SKM-1 (cell line): ENCODE results near the gene ART4.
A peak's percentile ranks its signal among the peaks of the same experiment; 100 is the strongest.

Experiments
- DNase-seq: peaks from one replicate; lab custom pipeline; 2025; ENCODE audit not compliant: unreplicated experiment; lab: John Stamatoyannopoulos, UW

The ART4 gene

DNA sequence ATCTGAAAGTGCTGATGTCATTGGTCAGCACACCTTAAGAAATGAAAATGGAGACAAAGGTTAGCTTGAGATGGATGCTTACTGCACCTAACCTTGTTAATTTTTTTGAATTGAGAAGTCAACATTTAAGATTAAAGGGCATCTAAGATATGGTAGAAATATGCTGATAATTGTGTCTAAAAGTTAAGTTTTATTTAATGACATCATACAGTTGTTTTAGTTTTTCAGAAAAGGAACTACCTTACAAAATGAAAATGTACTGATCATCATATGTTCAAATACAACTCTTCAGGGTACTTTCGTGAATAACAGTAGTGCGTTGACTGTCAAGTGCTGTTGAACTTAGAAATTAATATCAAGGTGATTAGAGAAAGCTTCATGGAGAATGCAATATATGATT lies 31.8 kb downstream of the ART4 start:
- no peak for DNase-seq

GRCh38 chr12:14810953-14811483 lies 32.3 kb downstream of the ART4 start:
- DNase-seq, result no peak

DNA sequence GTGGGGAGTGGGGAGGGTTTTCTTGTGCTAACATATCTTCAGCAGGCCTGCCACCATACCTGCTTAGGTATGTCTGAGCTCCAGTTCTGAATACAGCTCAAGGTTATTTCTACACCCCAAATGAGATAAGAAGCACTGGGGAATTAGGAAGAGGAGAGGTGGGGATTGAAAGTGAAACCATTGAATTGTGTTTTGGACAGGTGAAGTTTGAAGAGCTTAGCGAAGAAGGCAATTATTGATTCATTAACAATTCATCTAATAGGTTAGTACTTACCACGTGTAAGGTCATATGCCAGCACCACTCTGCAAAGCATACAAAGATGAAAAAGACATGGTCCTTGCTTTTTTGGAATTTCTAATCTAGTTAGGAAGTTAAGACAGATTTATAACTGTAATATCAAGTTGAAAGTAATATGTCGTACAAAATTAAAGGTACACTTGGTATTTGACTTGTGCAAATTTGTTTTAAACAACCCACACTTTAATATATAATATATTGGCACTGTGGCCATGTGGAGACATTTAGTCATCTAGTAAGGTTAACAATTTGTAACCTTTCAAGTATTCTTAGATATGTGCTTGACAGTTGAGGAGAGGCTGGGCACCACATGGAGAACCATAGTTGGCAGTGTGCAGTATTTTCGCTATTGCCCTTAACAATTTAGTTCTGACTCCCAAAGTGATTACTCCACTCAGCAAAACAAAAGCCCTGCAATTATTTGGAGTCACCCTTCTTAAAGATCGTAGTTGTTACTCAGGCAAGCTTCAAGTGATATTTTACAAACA lies 33.0 kb downstream of the ART4 start:
- DNase-seq, result no peak

GRCh38 chr12:14803830-14804160 lies 39.5 kb downstream of the ART4 start:
- no peak for DNase-seq

- DNase-seq, result peak; percentile 70
Measured at GRCh38 chr12:14803011-14803829, 40.1 kb downstream of the ART4 start, which contains the start of the genes C12orf60 and WBP11. Gene C12orf60, plus strand, starts transcription at chr12:14803670. Its CDS starts 19,266 bp downstream, at chr12:14822936. Gene WBP11, minus strand, starts transcription at chr12:14803478. Its CDS starts 2,095 bp downstream, at chr12:14801383.

- no peak for DNase-seq
Measured at GRCh38 chr12:14802721-14803010, 40.7 kb downstream of the ART4 start.

- no peak for DNase-seq
Measured at GRCh38 chr12:14802247-14802646, 41.1 kb downstream of the ART4 start.

GRCh38 chr12:14795028-14795448 lies 48.3 kb downstream of the ART4 start:
- DNase-seq, result no peak

- no peak for DNase-seq
Measured at GRCh38 chr12:14785568-14785967, 57.8 kb downstream of the ART4 start.

- no peak for DNase-seq
Measured at GRCh38 chr12:14784471-14784870, 58.9 kb downstream of the ART4 start.

GRCh38 chr12:14782756-14783155 lies 60.6 kb downstream of the ART4 start:
- no peak for DNase-seq

- no peak for DNase-seq
Measured at GRCh38 chr12:14781563-14781962, 61.8 kb downstream of the ART4 start.

DNA sequence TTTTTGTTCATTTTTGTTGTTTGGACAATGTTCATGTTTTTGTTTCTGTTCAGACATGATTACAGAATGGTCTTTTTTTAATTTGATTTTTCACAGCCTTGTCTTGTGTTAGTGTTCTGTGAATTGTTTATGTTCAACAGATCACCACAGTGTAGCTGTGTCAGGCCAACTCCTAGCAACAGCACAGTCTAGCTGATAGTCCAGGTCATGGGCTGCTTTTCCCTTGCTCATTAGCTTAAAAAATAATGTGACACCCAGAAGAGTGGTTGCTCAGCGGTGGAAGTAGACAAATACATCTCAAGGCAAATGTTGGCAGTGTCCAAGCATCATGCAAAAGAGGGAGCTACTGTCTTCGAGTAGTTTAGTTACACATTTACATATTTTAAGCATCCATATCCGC lies 62.5 kb downstream of the ART4 start:
- no peak for DNase-seq

DNA sequence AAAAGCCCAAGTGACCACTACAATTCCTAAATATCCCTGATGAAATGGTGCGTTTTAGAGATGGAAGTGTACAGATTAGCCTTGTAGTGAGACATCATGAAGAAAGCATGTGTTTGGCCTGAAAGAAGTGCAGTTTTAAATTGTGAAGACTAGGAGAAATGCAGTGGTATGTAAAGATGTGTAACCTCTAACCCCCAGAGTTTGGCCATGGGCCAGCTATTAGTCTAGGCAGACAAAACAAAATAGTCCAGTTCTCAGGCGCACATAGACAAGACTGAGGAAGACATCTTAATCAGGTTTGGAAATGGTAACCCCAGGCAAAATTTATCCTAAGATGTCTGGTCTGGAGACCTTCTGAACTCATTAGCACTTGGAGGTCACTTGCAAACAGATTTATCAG lies 63.5 kb downstream of the ART4 start:
- DNase-seq, result no peak

GRCh38 chr12:14777271-14777670 lies 66.1 kb downstream of the ART4 start:
- DNase-seq, result no peak

- no peak for DNase-seq
Measured at GRCh38 chr12:14776236-14776961, 66.9 kb downstream of the ART4 start.

DNA sequence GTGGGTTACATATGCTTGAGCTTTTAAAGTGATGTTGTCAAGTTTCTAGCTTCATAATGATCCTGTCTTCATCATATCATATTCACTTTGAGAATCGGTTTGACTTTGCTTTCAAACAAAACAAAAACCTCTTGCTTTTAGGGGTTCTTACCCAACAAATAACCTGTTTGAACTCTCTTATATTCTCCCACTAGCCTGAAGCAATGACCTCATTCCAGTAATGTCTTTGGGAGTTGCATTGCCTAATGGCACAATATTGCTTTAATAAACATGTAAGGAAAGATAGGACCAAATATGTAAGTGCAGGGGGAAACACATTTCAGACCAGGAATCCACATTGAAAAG lies 67.7 kb downstream of the ART4 start:
- DNase-seq, result no peak
